H54 (cell line): ENCODE data around the gene TUBB3.

Experiments used
- DNase-seq: peaks from one replicate; pipeline ENCODE4 v3.0.0; 2011; ENCODE audit warnings: low spot score, mixed read lengths; ENCODE audit not compliant: insufficient read length
- FAIRE-seq: peaks from 3 replicates; lab custom pipeline; 2011; peaks lifted over from hg19 to GRCh38; lab: Jason Lieb, UNC
- POLR2A ChIP-seq: IDR thresholded peaks from 2 replicates; pipeline ENCODE4 v1.6.1; 2011; ENCODE audit warnings: low read depth, mild to moderate bottlenecking, low read length

TUBB3 gene

GRCh38 chr16:89985219-89985618, 62.1 kb downstream of the TUBB3 start:
- FAIRE-seq = no peak
- no peak for TF ChIP-seq POLR2A
- no peak for DNase-seq
